NCI-H1092 (cell line): ENCODE data around the gene ELFN2.
A peak's percentile ranks its signal among the peaks of the same experiment; 100 is the strongest.

Experiments
- DNase-seq: peaks from one replicate; lab custom pipeline; 2025; lab: John Stamatoyannopoulos, UW

ELFN2 gene

DNA sequence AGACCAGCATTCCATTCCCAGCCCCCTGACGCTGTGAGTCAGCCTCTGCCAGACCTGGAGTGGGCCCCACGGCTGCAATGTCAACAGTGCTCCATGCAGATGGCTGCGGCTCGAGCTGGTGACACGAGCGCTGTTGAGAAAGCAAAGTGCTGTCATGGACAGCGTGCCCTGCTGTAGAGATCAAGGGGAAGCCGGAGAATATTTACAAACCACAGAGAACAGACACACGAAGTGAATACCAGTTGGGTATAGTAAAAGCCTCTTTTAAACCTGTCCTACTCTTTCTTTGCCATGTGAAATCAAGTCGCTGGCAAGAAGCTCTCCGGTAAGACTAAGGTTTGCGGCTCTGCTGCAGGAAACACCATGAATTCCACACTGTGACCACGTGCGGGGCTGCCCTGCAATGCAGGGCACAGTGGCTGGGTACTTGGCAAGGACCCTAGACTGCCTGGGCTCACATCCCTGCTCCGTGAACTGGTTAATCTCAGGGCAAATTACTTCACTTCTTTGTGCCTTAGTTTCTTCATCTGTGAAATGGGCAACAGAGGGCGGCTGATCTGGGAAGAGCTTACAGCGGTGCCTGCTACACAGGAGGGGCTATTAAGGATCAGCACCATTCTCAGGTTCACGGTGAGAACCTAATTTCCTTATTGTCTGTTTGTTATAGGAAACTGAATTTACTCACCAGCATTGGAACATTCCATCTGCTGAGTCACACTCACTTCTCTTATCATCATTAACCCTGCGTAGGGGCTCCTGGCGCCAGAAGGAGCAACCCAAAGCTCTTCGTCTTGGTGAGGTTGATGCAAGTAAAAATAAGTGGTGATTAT lies 27.8 kb upstream of the ELFN2 start:
- peak; percentile 58 for DNase-seq

DNA sequence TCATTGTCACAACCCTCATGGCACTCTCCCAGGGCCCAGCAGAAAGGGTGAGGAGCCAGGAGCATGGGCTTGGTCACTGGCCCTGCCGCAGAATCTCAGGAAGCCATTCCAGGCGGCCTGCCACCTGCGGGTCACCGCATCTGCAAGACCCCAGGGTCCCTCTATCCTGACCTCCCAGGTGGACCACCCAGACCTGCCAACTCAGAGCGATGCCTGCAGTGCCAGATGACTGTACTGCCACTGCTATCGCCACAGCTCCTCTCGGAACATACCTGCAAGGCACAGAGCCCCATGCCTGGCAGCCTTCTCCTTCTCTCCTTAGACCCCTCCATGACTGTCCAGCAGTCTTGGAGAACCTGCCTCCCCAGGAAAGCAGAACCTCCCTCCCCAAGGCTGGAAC lies 26.4 kb upstream of the ELFN2 start:
- no peak for DNase-seq

DNA sequence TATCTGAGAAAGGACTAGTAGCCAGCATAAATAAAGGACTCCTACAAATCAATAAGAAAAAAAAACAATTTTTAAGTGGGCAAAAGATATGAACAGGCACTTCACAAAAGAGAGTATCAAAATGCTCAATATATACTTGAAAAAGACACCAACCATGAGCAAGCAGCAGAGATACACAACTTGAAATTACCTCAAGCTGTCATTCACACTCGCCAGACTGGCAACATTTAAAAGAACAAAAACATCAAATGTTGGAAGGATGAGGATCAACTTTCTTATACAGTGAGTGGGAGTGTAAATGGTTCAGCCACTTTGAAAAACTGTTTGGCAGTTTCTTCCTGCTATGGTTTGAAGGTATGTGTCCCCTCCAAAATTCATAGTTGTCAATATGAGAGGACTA lies 23.9 kb upstream of the ELFN2 start:
- no peak for DNase-seq

DNA sequence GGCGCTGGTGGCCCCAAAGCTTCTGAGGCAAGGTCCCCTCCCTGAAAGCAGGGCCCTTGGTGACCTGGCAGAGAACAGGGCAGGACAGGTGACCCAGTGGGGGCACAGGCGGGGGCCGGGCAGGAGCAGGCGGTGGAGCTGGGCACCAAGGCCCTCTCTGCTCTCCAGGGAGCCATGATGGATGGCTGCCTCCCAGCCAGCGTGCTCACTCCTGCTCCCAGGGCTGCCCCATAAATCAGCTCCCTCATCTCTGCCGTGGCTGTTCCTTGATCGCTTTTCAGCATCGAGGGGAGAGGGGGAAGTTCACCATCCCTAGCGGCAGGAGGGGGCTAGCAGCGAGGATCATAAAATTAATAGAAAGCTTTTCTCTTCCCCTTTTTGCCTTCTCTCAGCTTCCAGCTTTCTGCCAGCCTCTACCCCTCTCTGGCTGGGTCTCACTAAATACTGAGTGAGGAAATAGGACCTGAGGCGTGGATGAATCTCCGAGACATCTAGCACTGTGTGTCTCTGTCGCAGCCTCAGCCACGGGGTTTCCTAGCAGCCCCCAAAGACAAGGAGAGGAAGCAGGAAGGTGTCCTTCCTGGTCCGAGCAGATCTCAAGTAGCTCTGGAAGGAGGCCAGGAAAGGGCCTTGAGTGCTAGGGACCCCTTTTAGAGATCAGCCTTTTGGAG lies 22.2 kb upstream of the ELFN2 start:
- no peak for DNase-seq

DNA sequence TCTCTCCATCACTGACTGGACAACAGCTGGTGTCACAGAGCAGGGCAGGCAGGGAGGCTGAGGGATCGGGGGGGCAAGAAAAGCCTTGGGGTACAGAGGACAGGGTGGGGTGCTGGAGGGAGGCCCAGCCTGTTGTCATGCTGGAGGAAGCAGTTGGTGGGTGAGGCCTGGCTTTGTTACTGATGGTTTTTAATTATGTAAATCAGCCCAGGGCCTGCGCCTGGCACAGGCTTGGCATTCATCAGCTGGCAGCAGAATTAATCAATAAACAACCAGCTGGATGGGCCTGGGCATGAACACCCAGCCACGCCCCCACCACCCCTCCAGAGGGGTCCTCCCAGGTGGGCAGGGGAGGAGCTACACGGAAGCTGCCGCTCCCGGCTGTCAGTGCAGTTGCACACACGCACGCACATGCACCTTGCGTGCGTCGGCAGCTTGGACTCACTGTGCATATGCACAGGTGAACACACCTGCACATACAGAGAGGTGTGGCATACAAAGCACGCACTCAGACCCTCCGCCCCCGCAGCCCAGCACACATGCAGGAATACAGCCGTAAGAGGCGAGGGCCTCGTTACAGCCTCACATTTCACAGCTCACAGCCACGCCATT lies 21.3 kb upstream of the ELFN2 start:
- no peak for DNase-seq

DNA sequence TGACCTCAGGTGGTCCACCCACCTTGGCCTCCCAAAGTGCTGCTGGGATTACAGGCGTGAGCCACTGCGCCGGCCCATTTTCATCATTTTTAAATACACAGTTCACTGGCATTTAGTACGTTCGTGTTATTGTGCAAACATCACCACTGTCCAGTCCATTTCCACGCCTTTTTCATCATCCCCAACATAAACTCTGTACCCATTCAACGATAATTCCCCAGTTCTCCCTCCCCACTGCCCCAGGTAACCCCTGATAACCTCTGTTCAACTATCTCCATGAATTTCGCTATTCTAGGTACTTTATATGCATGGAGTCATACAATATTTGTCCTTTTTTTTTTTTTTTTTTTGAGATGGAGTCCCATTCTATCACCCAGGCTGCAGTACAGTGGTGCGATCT lies 18.2 kb upstream of the ELFN2 start:
- no peak for DNase-seq

DNA sequence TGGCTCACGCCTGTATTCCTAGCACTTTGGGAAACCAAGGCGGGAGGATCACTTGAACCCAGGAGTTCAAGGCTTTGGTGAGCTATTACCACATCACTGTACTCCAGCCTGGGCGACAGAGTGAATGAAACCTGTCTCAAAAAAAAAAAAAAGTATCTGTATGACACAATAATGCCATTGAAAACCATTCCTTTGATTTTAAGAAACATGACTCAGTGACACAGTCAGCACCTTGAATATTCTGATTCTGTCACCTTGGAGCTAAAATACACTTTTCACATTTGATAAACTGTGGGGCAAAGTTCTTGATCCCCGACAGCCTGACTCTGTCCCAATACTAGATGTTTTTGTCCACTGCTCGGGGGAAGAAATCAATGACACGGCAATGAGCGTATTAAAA lies 16.7 kb upstream of the ELFN2 start:
- no peak for DNase-seq

DNA sequence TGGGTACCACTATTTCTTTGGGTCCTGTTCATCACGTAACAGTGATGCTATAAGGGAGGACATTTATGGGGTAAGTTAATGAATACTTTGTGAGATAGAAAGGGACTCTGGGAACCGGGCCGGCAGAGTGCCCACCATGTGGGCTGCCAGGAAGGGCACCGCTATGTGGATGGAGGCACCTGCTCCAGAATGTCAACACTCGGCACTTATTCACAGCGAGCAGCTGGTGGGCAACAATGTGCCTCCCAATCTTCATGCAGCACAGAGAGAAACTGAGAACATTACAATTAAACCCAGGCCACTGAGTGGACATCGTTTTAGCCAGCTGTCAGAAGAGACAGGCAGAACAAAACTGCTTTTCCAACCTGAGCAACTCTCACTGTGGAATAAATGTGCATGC lies 15.8 kb upstream of the ELFN2 start:
- DNase-seq: peak; percentile 66

DNA sequence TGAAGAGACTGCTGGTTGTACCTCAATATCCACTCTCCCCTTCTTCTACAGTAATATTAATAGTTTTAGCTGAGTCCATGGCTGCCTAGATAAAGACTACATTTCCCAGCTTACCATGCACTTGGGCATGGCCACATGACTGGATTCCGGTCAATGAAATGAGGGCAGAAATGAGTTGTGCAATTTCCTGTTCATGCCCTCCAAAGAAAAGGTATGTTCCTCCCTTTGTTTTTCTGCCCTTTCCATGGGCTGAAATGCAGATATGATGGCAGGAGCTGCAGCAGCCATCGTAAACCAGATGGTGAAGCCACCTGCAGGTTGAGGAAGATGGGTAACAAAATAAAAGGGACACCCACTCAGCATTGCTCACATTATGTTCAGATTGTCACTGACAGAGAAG lies 15.3 kb upstream of the ELFN2 start:
- DNase-seq: no peak

DNA sequence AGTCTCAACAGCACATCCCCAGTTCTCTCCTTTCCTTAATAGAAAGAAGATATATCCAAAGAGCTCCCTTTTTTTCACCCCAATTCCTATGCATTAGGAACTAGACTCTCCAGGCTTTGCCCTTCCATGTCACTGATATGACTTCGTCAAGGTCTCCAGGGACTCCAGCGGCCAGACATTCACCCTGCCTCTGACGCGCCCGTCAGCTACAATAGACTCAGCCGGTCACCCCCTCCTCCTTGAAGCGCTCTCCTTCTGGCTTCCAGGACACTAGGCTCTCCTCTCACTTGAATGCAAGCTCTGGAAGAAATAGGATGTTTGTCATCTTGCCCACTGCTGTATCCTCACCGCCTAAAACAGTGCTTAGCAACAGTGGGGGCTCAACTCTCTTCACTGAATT lies 14.9 kb upstream of the ELFN2 start:
- no peak for DNase-seq

DNA sequence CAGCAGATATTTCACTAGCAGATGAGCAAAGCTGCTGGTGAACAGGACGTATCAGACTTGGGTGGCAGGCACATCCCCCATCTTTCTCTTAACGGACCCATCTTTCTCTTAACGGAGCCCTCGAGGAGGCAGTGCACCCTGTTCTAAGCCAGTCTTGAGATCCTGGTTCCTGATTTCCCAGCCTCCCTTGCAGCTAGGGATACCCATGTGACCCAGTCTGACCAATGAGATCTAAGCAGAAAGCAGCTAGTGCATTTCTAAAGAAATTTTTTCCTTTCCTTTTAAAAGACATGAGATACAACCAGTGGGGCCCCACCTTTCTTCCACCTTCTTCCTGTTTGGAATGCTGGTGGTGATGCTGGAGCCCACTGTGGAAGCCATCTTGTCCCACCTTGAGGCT lies 13.6 kb upstream of the ELFN2 start:
- no peak for DNase-seq

DNA sequence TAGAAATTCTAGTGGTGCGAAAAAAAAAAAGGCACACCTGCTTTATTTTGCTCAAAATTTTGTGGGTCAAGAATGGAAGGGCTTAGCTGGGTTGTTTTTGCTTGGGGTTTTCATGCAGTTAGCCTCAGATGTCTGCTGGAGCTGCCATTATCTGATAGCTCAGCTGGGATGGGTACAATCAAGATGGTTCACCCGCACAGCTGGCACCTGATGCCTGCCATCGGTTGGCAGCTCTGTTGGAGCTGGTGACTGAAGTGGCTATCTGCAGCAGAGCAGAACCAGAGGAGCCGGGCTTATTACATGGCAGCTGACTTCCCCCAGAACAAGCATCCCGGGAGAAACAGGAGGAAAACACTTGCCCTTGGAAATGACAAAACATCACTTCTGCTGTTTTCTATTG lies 12.1 kb upstream of the ELFN2 start:
- peak; percentile 64 for DNase-seq

DNA sequence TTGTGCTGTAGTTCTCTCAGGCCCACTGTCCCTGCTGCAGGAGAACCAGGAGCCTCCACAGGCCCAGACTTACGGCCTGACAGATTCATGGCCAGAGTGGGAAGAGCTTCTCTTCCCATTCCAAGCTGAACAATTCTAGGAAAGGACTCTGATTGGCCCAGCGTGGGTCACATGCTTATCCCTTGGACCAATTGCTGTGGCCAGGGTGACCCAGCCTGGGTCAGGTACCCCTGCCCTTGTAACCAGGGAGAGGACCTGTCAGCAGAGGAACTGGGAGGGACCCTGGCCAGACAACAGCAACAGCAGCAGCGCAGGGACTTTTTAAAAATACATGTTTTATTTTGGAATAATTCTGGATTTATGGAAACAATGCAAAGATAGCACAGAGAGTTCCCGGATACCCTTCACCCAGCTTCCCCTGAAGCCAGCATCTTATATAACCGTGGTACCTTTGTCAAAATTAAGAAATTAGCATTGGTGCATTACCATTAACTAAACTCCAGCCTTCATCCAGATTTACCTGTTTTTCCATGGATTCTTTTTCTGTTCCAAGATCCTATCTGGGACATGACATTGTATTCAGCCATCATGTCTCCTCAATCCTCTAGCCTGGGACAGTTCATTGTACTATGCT lies 8.8 kb upstream of the ELFN2 start:
- DNase-seq: no peak

DNA sequence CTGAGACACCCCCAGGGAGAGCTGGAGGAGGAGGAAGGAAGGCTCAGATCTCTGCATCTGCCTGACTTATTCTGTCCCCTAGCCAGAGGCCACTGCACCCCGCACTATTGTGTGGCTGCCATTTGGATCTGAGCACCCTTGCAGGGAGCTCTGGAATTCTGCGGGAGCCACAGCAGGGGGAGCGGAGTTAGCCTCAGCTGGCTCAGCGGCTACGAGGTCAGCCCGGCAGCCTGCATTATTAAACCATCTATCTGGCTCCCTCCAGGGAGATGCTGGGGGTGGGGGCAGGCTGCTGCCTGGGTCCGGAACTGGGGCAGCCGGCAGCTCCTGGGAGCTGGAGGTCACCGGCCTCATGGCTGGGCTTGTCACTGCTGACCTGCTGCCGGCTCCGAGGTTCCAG lies 6.5 kb upstream of the ELFN2 start:
- no peak for DNase-seq

DNA sequence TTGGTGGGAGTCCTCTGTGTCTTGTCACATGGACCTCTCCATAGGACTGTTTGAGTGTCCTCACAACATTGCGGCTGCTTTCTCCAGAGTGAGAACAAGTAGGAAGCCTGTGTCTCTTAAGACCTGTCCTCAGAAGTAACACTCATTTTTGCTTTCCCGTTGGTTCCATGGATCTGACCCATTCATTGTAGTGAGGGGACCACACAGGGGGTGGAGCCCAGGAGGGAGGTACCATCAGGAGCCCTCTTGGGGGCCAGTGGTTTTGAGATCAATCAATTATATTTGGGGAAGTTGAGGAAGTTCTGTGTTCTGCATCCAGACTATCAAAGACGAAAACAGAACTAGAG lies 5.4 kb upstream of the ELFN2 start:
- no peak for DNase-seq

DNA sequence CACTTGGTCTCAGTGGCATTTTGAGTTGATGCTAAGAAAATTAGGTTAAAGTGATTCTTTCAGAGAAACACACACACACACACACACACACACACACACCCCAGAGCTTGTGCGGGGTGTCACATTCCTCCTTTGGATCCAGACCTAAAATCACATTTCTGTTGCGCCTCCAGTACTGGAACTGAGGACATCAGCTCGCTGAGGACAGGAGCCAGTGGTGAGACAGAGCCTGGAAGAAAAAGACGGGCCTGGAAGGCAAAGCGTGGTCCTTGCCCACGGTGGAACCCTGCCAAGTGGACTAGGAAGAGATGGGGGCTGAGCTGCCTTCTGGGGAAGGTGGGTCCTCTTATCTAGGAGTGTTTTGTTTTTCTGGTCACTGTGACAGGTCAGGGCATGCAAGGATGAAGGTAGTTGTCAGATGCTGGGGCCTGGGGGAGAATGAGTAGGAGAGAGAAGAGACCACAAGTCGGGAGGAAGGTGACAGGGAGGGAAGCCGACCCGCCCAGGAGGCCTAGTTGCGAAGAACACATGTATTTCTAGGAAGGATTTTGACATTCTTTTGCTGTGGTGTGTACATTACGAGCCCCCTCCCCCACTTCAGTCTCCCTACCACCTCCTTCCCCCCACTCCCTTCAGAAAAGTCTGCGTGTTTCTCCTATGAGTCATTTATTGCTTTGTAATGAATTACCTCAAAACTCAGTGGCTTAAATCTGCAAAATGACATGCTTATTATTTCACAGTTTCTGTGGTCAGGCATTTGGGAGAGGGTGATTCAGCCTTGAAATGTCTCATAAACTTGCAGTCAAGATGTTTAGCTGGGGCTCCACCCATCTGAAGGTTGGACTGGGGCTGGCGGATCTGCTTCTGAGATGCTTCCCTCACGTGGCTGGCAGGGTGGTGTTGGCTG lies 4.8 kb upstream of the ELFN2 start:
- no peak for DNase-seq

DNA sequence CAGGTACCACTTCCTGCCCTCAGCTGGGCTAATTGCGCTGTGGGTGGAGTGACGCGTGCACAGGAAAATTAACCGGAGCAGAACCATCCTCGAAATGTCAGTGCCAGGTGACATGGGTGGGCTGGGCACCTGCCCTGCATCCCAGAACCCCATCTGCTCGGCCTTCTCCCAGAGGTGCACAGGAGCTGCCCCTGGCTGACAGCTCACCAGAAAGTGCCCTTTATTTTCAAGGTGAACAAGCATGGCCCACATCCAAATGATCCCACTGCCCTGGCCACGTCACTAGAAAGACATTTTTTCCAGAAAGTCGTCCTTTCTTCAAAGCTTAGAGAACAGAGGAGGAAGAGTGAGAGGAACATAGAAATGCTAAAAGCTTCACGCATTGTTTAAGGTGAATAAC lies 4.1 kb upstream of the ELFN2 start:
- no peak for DNase-seq

DNA sequence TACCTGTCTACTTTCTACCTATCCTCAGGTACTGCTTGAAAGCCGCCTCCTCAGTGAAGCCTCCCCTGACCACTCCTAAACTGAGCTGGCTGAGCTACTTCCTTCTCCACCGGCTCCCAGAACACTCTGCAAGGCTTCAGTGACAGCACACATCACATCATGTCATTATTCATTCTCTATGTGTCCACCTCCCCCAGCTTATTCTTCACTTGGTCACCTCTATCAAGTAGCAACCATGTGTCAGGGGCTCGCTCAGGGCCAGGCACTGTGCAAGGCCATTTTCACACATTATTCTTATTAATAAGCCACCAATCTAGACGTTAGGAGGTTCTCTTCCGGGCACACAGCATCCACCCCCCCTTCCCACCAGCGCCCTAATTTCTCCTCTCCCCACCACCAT lies 3.7 kb upstream of the ELFN2 start:
- no peak for DNase-seq

DNA sequence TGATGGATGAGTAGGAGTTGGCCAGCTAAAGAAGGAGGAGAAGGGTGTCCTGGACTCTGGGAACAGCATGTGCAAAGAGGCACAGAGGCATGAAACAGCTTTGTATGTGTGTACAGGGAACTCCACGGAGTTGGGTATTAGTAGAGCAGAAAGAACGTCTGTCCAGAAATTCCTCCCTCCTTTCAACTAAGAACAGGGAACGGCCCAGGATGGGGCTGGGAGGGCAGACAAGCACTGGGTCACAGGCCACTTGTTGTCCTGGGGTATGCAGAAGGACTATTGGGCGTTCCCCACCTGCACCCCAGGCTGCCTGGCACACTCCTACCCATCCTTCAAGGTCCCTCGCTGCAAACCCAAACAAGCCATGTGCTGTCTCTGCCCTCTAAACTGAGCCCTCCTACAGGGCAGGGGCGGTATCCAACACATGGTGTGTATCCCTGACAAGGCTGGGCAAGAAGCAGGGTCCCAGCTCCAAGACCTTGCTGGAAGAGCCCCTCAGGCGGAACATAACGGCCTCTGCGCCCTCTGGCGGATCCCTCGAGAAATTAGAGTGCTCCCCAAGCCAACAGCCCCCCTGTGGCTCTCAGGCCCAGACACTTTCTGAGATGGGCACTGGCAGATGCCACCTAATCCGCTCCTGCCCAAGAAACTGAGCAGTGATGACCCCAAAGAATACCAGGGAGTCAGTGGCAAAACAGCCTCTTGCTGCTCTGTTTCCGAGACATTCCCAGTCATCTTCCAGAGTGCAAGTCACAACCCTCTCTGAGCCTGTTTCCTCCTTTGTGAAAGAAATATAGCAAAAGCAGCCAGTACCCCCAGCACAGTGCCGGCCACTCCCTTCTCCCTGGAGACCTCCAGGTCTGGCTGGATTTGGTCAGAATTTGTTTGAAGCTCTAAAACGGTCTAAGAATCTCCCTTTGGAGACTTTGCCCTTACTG lies 1.6 kb upstream of the ELFN2 start:
- no peak for DNase-seq

DNA sequence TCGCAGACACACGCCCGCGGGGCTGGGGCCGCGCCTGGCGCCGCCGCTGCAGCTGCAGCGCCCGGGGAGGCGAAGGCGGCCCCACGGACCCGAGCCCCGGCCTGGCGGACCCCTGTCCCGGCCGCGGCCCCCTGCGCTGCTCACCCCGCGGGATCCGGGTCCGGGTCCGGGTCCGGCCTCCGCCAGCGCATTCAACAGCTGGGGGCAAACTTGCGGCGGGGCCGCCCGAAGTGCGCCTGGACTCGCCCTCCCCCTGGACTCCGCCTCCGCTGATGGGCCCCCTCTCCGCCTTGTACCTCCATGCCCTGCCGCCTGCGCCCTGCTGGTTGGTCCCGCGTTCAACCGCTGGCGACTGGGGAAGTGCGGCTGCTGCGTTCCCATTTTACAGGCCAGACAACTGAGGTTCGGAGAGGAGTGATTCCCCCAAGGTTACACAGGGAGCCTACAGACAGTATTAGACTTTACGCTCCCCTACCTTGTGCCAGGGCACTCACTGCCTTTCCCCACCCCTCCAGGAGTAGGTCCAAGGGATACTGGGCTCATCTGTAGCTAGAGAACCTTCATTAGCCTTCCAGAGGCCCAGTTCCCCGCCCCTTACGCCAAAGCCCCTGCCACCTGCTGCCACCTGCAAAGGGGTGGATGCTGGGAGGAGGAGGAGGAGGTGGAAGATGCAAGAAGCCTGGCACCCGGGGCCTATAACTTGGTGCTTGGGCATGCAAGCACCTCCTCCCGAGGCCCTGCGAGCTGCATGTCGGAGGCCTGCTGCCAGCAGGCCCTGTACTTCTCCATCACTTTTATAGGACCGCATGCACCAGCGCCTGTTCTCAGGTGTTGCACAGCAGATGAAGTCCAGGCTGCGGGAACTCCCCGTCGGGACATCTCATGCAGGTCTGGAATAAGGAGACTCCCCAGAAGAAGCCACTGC lies 694 bp upstream of the ELFN2 start:
- DNase-seq: no peak
